Fibroblast of peridontal ligament (primary cell): Measurements from ENCODE around the gene CAMK1G.
A peak's percentile ranks its signal among the peaks of the same experiment; 100 is the strongest.

Source experiments
- DNase-seq: peaks from one replicate; pipeline ENCODE4 v3.0.0-alpha.2; 2010; ENCODE audit errors: extremely low read depth

Gene CAMK1G

DNA sequence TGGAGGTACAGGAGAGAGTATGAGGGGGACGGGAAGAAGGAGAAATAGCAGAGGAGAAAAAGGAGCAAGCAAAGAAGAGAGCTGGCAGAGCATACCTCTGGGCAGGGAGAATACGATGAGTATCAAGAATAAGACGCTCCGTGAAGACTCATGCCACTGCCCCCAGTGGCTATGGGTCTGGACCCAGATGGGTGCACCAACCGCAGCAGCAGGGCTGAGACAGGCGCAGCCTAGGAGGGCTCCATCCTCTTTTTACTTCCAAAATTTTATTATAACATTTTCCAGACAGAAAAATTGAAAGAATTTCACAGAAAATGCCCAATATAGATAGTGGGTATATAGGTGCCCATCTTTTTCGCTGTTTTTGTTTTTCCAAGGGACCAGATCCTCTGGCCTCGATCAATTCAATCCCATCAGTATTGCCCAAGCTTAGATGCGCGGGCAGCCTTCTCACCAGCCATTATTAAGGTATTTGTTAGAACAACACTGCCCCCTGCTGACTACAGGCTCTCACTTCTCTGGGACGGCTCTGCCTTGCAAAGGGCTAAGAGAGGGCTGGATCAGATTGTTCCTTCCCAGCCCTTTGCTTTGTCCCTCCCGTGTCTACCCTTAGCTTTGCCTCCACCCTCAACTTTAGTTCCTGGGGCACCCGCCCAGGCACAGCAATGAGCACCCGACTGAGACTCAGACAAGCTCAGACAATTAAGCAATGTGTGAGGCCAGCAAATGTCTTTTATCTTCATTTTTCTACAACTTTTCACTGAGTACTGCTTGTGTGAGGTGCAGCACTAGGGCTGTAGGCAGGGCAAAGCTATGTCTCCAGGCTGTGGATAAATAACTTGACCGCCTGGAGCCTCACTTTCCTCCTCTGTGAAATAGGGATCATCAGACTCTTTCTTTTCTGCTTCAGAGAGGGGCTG lies 17.5 kb upstream of the CAMK1G start:
- peak; percentile 83 for DNase-seq

DNA sequence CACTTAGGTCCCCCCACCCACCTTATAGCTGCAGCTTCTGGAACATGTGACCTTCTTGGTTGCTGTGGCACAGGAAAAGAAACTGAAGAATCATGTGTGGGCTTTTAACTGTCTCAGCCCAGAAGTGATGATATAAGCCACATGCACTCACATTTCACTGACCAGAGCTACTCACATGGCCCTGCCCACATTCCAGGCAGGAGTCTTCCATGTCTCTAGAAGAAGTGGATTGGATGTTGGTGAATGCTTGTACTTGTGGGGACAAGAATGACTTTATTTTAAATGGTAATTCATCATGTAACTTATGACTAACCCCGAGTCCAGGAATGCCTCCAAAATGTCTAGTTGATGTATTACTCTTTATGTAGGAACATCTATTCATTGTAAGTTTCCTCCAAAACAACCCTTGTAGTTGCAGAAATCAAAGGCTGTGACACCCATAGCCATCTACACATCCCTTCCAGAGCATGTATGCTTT lies 15.8 kb upstream of the CAMK1G start:
- DNase-seq = no peak

DNA sequence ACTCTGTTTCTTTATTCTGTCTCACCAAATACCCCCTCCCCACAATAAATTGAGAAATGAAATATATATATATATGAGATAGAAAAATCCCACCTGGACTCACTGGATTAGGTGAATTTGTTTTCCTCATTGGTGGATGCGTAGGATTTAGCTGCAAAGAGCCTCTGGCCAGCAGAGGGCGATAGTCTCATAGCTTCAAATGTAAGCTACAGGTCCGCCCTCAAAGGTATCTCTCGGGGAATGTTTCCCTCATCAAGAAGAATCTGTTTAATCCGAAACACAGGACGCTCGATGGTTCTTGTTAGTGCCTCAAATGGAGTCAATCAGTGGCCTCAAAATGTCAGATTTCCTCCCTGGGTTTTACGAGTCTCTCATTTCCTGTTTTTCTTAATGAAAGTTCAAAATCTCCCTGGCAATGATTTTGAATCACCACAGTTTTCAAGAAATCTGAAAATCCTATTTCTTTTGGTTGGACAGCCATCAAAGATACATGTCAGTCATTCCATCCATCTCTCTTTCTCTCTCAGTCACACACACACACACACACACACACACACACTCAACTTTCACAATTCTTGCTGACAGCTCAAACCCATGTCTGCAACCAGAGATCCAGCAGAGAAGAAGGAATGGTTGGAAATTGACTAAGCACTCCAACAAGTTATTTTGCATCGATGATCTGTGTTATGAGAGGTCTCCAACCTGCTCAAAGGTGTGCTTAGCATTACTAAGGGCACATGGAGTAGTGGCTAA lies 13.9 kb upstream of the CAMK1G start:
- peak; percentile 76 for DNase-seq

DNA sequence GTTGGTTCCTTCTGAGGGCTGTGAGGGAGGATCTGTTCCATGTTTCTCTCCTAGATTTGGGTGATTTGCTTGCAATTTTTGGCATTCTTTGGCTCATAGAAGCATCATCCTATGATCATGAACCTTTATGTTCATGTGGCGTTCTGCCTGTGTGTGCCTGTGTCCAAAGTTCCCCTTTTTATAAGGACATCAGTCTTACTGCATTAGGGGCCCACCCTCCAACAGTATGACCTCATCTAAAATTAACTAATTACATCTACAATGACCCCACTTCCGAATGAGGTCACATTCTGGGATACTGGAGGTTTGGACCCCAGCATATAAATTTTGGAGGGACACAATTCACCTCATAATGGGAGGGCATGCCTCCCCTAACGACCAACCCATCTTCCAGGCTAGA lies 12.8 kb upstream of the CAMK1G start:
- DNase-seq = no peak

DNA sequence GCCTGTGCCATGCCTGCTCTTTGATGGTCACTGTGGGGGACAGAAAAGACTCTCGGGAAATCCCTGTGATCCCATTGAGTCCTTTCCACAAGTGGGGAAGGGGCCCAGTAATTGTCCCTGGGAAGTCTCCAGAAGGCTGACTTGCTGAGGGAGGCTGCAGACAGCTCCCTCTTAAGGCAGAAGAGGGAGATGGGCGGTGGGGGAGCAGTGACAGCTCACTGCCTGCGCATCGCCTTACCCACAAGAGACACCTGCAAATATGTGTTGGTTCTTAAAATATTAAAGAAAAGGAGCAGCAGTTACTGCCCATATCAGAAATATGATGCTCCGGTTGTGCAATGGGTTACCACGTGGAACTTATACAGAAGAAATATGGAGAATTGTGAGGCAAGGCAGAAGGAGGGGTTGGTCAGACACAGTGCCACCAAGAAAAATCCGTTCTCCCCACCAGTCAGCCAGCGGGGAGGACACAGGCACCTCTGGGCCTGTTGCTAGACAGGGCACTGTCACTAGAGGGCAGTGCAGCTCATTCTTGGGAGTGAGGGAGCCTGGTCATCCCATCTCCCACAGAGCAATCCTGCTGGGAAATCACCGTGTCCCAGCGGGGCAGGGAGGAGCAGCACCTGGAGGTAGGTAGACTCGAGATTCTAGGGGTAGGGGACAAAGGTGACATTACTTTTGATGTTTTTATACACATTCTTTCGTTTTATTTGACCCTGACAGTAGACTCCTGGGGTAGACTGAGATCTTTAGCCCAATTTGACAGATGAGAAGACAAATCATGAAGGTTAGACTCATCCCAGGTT lies 6.9 kb upstream of the CAMK1G start:
- DNase-seq = peak; percentile 55

DNA sequence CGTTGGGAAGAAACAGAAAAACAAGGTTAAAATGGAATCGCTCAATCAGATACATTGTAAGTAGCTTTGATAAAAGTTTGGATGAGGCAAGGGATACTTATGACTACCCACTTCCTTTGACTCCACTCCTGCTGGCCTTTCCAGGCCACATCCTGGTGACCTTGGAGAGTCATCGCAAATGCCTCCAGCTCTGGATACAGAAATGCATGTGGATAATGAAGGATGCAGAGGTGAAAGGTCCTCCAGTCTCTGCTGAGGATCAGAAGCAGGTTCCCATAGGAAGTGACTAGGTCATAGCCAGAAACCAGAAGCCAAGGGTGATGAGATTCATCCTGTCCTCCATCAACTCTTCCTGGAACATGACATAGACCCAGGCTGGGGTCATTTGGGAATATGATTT lies 6.2 kb upstream of the CAMK1G start:
- DNase-seq = no peak

DNA sequence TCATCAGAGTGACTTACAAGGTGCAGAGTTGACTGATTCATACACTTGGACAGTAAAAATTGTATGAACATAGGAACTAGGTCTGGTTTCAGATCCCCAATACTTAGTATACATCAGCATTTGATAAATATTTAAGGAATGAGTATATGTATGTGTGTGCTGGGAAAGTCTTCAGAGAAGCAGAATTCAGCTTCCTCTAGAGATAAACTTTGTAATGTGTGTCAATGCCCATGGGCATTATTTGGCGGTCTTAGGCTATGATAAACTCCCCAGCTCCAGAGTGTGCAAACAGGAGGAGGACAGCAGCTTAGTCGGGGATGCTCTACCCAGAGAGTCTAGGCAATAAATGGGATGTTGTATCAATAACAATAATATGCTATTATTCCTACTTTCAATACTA lies 2.9 kb upstream of the CAMK1G start:
- DNase-seq = no peak

DNA sequence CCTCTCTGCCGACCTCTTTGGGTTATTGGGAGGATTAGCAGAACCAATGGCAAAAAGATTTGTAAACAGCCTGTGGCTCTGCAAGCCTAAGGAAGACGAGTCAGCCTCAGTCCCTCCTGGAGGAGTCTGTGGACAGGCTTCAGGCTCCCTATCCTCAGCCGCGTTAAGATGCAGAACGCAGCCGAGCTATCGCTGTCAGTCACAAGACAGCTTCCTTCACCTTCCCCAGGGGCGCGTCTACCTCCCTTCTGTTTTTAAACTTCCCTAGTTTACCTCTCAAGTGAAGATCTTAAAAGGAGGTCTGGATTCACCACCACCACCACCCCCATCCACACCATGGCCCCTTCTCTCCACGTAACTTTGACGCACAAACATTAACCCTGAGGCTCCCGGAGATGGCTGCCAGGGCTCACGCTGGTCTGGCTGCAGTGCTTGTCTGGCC lies 738 bp downstream of the CAMK1G start:
- DNase-seq = no peak

DNA sequence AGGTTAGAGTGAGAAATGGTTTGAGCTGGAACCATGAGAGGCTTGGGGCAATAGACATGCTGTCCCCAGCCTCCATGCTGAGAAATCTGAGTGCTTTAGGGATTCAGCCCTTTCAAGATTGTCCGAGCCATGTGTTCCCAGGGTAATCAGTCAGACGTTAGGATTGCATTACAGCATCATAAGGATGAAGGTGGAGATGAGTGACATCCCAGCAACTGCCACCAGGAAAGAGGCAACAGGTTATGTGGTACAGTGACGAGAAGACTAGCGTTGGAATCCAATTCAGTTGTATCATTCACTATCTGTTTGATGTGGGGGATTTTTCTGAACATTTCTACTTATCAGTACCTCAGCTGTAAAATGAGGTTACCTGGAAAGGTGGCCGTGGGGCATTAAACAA lies 1.7 kb downstream of the CAMK1G start:
- no peak for DNase-seq

DNA sequence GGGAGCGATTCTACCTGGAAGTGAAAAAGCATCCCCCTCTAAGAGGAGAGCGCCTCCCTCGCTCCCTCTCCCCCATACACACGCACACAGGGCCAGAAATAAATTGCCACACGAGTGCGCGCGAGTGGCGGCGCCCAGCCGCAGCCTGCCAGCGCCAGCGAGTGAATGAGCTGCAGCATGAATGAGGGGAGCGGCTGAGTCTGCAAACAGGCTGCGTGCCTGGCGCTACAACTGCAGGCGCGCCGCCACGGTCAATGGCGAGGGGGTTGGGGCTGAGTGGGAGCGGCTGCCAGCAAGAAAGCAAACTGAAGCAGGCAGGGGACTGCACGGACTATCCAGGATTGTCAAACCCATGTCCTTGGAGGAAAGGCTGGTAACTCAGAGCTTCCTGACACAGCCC lies 2.2 kb downstream of the CAMK1G start:
- DNase-seq = peak; percentile 4

DNA sequence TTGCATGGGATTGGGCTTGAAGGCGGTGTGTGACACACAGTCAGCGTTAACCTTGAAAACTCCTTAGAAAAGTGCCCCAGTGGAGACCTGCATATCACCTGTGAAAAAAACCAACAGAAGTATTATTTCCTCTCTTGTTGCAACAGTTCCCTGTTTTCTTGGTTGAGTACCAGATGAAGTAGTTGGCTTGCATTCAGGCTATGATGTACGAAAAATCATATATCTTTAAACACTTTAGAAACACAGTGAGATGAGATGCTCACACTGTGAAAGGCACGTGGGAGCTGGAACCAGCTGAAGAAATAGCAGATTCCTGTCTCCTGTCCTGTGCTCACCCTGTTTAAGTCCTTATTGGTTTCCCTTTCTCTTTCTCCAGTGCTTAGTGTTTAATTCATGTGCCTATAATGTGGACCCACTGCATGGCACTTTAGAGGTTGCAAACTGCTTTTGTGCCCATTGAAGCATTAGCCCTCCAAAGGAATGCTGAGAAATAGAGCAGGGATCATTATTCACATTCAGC lies 2.8 kb downstream of the CAMK1G start:
- no peak for DNase-seq

DNA sequence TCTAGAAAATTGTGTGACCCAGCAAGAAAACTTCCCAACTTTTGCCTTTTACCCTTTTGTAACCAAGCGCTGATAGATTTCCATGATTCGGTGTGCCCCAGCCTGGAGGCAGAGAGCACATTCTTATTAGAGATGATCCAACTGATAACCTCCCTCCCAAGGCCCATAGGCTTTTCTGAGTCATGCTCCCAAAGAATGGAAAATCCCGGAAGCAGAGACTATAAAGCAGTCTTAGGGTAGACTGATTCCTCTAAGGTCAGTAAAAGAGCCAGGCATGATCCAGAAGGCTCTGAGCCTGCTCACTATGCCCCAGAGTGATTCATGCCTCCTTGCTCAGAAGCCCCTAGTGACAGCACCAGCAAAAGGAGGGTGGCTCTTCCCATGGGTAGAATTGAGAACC lies 4.3 kb downstream of the CAMK1G start:
- DNase-seq = no peak

DNA sequence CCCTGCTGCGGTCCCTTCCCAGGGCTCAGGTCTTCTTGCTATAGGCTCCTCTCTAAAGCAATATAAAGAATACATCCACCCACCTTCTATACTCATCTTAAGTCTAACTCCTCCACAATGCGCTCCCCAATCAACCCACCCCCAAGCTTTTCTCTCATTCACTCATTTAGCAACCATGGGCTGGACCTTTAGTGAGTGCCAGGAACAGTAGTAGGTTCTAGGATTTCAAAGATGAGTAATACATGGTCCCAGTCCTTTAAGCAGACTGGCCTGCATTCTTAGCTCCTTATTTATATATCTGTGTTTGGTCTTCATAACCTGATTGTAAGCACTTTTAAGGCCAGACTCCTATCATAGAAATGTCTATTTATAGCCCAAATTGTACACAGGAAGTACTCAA lies 5.9 kb downstream of the CAMK1G start:
- DNase-seq = peak; percentile 3

DNA sequence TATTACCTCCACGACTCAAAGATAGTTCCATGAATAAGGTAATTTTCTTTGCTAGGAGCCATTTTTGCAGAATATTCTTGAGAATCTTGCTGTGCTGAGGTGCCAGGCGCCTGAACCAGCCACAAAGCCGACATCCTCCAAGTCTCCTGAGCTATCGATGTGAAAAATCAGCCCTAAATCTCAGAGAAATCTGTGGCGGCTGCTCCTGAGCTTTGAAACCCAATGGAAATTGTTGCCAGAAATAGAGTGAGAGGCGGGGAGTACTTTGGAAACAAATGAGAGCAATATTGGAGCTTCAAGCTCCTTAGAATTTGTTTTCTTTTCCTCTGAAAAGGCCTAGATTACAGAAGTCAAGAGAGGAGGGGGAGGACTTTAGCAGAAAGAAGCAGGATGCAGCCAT lies 6.3 kb downstream of the CAMK1G start:
- DNase-seq = no peak

DNA sequence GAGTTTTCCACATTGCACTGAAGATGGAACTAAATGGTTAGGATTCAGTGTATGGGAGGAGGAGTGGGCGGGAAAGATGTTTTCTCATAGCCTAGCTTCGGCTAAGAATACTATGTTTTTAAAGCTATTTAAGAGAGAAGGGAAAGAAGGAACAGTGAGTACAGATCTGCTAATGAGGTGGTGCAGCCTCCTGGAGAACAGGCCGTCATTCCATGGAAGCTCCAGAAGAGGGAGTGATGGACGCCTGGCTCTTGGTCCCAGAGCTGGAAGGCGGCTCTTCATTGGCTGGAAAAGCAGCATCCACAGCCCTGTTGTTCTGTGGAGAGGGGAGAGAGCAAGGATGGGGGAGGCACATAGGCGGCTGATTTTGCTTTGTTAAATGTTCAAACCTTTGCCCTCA lies 6.9 kb downstream of the CAMK1G start:
- no peak for DNase-seq

DNA sequence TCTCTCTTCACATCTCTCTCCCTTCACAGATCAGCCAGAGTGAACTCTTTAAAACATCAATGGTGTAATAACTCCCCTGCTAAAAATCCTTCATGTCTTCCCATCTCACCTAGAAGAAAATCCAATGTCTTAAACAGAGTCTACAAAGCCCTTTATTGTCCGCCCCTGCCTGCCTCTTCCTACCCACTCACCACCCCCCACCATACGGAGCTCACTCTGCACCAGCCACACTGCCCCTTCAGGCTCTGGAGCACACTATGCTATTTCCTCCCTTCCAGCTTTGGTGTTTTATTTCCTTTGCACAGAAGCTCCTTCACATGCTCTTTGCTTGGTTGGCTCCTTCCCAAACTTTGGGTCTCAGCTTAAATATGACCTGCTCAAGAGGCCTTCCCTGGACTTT lies 10.2 kb downstream of the CAMK1G start:
- DNase-seq = no peak

DNA sequence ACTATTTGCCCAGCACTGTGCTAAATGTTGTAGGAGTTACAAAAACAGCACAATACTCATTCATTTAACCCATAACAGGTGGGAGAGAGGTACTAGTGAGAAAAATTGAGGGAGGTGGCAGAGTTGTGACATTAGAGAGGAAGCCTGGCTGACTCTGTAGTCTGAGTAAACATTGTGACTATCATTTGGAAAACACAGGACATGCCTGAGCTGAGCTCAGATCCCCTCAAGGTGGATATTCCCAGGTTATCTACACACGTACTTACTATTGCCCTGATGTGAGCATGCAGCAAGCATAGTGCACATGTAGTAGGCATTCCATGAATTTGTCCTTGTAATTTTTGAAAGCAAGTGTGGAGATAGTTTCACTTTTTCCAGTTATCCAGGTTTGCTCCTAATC lies 10.9 kb downstream of the CAMK1G start:
- DNase-seq = no peak

DNA sequence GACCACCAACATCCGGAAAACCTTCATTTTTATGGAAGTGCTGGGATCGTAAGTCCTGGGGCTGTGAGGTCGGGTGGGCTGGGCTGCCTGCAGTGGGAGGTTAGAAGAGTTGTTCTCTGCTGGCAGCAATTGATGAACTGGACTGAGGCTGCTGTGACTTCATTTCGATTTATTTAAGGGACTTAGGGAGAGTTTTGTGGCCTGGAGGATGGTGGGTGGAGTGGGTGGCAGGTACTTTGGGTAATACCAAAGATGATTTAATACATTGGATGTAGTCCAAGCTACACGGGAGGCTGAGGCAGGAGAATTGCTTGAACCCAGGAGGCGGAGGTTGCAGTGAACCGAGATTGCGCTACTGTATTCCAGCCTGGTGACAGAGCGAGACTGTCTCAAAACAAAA lies 11.5 kb downstream of the CAMK1G start:
- no peak for DNase-seq

DNA sequence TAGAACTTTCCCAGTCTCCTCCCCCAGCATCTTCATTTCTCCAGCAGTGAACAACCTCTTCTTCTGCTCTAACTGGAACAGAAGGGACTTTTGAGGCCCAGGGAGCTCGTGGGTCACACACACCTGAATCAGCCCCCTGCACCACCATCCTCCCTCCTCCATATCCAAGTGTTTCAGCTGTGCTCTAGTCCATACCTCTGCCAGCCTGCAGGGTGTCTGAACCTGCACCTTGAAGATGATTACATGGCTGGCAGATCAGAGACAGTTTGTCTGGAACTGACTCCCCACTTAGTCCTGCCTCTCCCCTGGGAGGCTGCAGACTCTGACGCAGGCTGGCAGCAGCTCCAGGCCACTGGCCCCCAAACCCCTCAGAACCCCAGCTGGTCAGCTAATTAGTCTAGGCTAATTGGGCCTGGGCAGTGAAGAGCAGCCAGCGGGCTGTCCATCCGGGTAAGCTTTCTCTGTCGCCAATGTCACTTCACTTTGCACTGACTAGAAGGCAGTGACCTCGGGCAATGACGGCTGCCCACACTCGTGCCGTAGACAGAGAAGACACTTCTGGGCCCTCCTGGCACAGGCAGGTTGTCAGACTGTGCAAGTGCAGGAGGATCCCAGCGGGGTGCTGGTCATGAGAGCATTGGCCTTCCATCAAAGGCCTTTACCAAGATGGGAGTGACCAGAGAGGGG lies 12.2 kb downstream of the CAMK1G start:
- no peak for DNase-seq

DNA sequence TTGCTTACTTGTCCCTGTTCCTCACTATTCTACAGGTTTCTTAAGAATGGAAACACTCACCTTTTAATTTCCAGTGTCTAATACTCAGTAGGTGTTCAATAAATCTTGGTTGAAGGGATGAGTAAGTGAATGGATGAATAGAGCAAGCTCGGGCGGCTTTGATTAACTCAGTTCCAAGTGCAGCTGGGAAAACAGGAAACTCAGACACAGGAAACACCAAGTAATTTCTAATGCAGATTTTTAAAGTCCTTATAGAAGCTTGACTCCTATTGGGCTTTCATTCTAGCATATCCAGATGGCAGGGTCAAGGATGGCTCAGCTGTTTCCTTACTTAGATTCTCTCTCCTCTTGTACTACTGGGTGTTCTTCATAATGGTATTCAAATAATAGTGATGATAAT lies 14.0 kb downstream of the CAMK1G start:
- no peak for DNase-seq

DNA sequence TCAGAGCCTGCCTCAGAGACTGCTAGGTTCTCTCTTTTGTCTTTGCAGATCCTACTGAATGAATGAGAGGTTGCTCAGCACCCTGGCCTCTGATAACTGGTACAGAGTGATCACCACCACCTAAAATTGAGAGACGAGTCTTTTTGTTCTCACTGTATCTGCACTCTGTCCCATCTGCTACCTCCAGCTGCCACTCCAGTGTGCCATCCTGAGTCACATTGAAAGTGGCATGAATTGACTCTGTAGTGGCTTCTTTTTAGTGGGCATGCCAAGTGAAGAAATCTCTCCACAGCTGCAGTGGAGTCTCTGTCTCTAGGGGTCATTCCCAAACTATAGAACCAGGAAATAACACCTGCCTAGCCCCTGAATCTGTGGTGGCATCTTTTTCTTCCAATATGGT lies 14.7 kb downstream of the CAMK1G start:
- DNase-seq = no peak
